ENCODE results near the gene EFNA5.

EFNA5 gene

DNA sequence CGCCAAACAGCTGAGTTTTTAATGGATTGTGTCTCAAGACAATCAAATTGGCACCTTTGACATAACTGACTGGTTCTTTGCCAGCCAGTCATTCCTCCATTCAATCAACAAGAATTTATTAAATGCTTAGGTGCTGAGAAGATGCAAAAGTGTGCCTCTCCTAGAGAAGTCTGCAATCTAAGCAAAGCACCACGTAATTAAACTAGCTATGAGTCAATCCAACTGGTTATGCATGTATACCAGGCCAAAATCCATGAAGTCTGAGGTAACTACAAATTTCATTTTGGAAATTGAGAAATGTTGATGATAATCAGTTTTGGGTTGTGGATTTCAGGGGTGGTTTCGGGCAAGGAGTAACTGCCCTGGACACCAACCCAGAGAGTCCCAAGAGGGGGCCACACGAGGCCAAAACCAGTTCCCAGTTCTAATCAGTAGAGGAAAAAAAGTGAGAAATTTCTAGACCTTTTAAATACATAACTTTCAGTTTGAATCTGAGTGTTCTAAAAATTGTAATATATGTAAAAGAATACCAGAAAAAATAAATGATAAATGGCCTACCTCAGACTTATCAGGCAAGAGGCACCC lies 92.6 kb downstream of the EFNA5 start:
- DNase-seq (ENCODE audit: extremely low spot score, insufficient read length, low read depth) (no peak), FAIRE-seq (no peak)

DNA sequence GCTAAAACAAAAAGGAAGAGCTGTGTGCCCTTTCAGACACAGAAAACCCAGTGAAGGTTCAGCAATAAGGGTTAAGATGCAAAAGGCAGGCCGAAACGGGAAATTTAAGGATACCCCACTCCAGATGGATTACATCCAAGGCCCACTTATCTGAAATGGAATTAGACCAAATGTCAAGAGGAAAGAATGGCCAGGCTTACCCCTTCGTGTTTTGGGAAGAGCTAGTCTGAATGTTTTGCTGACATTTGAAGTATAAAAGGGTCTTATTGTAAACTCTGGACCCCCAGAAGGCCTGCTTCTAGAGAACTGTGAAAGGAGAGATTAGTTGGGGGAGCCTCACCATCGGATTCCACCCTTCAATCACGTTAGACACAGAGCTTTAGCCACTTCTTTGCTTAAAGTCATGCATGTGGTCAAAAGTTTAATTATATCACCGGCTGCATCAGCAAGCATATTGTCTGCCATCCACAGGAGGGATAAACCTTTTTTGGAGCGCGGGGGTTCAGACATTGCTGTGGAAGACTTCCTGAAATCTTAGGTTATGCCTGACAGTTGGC lies 93.3 kb downstream of the EFNA5 start:
- FAIRE-seq (no peak), DNase-seq (ENCODE audit: extremely low spot score, insufficient read length, low read depth) (no peak)

DNA sequence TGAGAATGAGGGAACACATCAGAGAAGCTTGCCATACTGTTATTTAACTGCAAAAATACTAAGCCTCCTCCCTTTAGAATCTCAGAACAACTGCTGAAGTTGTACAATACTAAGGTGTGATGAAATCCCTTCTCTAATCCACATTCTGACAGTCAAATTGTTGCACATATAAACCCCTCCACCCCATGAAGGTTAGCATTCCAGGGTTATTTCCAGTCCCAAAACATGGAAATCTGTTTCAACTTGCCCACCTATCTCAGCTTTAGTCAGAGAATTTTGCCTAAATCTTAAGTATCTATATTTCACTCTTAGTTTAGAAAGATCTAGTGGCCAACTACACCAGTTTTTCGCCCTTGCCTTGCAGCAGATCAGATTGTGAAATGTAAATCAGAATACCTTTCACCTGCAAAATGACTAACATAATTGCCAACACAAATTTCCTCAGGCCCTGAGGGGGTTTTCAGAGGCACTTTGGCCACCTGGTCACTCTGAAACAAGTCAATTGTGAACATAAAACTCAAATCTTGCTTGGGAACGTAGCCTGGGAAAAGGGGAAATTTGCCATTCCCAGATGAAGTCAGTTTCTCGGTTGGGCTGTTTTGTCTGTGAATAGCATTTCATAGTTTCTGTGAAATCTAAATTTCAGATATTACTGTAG lies 93.9 kb downstream of the EFNA5 start:
- peak; percentile 64 for FAIRE-seq
- no peak for DNase-seq (ENCODE audit: extremely low spot score, insufficient read length, low read depth)

DNA sequence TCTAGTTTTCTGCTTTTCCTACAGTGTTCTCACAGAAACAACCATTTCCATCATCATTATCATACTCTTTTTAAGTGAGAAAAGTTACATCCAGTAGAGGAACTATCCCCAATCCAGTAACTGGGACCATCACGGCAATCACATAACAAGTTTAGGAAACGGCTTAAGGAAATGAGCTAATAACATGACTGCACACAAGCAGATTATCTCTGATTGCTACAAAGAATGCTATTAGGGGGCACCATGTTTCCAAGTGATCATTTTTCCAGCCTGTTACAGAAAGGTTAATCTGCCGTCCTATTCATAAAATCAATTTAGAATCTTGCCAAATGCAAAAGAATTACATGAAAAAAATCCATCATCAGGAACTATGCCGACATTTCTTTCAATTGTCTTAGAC lies 94.6 kb downstream of the EFNA5 start:
- DNase-seq (ENCODE audit: extremely low spot score, insufficient read length, low read depth) (no peak), FAIRE-seq (no peak)

DNA sequence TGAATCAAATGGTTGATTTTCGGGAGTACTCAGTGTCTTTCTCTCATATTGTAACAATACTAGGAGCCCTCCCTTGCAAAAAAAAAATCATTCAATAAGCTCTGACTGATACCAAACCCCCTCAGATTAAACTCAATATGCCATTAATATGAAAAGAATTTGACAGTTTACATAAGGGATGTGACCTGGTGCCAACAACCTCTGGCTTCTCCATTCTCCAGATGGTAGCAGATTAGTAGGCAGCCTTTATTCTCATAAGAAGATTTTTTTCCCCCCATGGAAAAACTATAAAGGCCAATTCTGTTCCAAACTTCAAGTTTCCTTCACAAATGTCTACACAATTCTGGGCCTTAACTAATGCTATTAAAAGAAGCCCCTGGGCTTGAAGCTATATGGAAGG lies 96.5 kb downstream of the EFNA5 start:
- no peak for DNase-seq (ENCODE audit: extremely low spot score, insufficient read length, low read depth)
- no peak for FAIRE-seq

DNA sequence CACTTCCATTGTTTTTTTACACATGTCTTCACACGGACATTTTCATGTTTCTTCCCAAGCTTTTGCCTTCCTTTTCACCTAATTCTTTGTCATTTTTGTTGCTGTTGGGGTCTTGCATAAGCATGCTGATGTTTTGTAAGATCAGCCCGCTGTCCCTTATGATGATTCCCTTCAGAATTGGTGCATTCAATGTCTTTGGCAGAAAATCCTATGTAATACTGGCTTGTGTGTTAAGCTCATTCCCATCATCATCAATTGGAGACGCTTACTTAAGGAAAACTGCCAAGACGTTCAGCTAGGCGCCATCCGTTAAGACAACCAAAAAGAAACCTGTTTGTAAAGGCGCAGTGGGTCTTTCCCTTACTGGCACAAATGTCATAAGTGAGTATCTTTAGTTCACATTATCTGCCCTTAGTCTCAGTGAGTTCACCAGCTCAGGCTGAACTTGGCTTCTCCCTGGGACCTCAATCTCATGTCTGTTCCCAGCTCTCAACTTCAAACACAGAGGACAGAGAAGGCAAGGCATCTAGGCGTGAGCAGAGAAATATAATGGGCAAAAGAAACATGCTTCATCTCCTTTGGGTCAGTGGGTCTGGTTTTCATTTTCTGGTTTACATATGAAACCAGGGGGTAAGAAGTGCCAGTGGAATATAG lies 97.9 kb downstream of the EFNA5 start:
- no peak for DNase-seq (ENCODE audit: extremely low spot score, insufficient read length, low read depth)
- no peak for FAIRE-seq

DNA sequence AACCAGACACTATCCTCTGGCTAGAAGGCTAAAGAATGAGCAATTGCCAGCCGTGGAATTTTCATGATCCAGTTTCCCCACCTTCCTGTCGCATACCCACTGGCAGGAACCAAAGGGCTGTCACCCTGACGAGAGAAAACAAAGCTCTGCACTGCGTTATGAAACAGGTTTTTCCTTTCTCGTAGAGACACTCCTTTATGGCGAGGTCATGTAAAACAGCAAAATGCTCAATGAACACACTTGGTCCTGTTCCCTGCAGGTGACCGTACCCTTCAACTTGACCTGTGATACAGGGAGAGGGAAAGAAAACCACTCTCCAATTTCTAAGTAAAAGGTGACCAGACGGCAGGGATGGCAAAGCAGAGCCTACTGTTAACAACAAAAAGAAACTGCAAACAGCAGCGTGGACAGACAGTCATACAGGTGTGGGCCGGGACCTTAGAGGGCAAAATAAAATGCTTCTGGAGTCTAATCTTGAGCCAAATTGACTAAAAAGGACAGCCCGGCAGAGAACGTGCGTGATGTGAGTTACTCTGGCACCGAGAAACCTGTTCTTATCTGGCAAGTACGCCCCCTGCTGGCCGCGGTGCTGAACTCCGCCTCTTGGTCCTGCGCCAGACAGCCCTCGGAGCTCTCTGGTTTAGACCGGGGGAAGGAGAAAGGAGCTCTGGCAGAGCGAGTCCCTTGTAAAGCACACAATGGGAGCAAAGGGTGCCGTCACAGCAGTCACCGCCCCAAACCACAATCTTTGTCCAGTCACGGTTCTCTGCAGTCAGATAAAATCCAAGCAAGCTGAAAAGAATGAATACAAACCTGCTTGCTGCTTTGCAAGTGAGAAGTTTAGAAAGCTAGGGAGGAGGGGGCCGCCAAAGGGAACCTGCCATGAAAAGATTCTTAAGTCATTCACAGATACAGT lies 98.9 kb downstream of the EFNA5 start:
- DNase-seq (ENCODE audit: extremely low spot score, insufficient read length, low read depth) (peak; percentile 44), FAIRE-seq (no peak)

DNA sequence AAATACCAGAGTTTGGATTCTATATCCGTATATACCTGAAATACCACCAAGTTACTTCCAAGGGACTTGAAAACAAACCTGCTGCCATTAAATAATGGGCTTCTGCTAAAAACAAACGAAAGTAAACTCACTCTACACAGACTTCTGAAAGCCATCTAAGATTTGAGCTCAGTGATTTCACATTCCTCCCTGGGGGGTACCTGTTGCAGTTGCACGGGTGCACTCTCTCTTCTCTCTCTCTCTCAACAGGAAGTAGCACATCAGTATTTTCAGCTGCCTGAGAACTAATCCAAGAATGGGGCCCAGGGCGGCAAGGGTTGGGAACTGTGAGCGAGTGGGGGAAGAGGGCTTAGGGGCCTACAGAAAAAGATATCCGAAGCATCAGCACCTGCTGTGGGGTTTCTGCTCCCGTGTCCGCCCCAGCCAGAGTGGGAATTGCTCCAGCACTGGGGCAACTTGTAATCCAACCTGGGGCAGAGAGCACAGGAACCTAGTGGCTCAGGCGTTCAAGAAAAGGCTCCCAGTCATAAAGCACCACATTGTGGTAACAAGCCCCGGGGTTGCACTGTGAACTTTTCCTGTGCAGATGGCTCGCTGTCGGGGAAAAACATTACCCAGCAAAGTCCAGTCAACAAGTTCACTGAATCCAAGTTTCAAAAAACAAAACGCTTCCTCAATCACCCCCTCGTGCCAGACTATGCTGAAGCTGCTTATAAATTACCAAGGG lies 99.8 kb downstream of the EFNA5 start:
- FAIRE-seq, result peak; percentile 97
- peak; percentile 57 for DNase-seq (ENCODE audit: extremely low spot score, insufficient read length, low read depth)

DNA sequence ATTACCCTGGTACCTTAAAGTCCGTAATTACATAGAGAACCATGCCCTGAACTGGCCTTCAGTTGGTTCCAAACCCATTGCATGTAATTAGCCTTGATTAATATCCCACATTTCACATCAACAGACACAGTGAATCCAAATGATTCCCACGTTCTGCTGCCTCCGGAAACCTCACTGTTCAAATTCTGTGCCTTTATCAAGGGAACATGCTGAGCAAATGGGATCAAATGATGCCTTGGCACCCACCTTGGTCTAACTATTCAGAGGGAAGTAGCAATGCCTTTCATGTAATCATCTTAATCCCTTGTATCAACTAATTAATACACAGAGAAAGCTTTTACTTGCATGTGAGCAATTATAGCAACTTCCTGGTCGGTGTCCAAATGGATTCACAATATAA lies 100.6 kb downstream of the EFNA5 start:
- peak; percentile 51 for FAIRE-seq
- DNase-seq (ENCODE audit: extremely low spot score, insufficient read length, low read depth), result no peak

DNA sequence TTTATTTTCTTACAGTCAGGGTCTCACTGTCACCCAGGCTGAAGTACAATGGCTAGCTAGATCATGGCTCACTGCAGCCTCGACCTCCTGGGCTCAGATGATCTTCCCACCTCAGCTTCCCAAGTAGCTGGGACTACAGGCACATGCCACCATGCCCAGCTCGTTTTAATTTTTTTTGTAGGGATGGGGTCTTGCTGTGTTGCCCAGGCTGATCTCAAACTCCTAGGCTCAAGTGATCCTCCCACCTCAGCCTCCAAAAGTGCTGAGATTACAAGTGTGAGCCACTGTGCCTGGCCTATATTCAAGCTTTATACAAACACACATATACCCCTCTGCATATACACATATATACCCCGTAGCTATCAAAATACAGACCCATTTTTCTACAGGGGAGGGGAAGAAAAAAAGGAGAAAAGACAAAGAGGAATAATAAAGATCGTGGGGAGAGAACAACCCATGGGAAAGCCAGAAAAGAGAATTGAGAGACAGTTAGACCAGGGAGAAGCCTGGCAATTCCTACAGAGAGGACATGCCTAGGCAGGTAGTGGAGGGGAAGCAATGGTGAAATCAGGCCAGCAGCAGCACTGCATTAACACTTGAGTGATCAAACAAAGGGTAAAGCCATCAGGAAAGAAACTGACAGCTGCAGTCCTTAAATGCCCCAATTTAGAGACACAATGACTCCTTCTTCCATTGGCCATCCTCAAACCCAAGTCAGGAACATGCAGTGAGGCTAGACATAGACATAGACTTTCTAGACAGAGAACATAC lies 102.7 kb downstream of the EFNA5 start:
- DNase-seq (ENCODE audit: extremely low spot score, insufficient read length, low read depth) (no peak), FAIRE-seq (peak; percentile 59)

DNA sequence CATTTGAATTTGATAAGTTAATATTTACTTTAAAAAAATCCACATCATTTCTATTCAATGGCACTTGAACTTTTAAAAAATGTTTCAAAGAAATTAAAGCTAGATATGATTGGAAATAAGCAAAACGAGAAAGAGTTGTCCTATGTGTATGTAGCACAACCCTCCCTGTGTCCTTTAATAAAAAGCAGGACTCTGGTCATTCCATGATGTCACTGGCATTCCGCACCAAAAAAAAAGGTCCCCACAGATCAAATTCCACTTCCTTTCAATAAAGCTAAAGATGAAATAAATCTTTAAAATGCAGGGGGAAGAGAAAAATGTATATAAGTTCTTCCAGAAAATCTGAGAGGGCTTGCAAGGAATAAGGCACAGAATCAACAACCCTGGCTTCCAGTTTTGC lies 103.8 kb downstream of the EFNA5 start:
- no peak for DNase-seq (ENCODE audit: extremely low spot score, insufficient read length, low read depth)
- FAIRE-seq, result peak; percentile 18

DNA sequence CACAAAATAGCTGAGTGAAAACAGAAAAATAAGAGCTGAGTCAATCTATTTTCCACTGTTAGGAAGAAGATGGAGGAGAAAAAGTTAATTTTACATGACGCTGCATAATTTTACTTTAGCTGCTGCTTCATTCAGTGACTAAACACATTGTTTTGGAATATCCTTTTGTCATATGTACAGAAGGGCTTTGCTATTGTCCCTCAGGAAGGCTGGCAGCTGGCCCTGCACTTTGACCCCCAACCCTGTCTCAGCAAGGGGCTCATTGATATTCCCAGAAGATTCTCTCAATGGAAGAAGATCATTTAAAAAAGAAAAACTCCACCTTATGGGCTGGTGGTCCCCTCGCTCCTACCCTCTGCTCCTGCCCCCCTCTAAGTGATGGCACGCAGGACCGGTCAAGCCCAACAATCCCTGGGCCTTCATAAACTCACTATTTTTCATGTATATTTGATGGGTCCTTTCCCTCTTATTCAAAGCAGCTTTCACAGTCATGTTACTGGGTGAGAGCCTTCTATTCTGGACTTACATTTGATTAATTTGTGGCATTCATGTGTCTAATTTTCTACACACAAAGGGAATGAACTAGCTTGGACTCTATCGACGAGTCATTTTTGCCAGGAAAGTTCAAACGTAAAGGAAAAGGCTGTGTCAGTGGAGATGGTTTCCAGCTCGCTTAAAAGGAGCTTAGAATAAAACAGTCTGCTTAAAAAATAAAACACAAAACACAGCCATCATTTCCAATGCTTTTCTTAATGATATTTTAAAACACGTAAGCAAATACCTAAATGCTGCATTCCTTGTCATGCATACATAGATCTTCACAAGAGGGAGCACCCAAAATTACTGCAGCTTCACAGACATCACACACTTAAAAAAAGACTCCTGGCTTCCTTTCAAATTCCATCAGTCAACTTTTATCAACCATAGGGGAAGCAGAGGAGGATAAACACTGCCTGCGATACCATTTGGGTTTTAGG lies 104.7 kb downstream of the EFNA5 start:
- DNase-seq (ENCODE audit: extremely low spot score, insufficient read length, low read depth) (no peak), FAIRE-seq (no peak)

DNA sequence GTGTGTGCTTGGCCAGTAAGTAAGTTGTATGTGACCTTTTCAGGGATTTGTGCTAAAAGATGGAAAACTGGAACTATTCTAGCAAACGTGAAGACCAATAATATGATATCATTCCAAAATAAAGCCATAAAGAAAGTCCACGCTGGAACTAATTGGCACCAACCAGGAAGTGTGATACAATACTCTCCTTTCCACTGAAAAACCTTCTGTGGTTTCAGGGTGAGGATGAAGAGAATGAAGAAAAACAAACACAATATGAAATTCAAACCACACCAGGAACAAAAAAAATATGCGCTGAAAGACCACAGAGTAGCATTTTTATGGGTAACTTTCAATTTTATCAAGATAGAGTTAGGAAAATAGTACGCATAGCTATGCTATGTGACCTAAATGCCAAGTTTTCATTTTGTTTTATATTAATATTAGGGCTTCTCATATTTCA lies 105.8 kb downstream of the EFNA5 start:
- peak; percentile 33 for FAIRE-seq
- DNase-seq (ENCODE audit: extremely low spot score, insufficient read length, low read depth), result no peak

DNA sequence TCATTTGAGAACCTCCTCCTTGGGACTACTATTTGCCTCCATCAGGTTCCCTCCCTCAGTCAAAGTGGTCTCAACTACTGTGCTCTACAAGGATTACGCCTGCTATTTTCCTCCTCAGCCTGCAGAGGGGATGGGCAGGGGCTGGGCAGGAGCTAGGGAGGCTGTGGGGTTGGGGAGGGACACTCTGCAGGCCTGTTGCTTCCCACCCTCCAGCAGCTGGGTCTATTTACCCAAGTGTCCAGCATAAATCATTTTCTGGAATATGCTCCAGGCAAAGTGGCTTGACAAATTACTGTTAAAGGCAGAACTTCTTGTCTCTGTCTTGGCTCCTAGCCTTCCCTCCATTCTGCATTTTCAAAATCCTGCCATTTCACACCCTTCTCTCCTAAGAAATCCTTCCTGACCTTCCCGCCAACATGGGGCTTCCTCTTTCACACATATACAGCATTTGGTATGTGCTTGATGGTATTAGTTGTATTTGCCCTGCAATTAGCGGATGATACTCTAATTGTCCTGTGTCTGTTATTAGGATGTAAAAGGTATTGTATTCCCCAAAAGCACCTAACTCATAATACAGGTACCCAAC lies 106.7 kb downstream of the EFNA5 start:
- no peak for FAIRE-seq
- no peak for DNase-seq (ENCODE audit: extremely low spot score, insufficient read length, low read depth)

DNA sequence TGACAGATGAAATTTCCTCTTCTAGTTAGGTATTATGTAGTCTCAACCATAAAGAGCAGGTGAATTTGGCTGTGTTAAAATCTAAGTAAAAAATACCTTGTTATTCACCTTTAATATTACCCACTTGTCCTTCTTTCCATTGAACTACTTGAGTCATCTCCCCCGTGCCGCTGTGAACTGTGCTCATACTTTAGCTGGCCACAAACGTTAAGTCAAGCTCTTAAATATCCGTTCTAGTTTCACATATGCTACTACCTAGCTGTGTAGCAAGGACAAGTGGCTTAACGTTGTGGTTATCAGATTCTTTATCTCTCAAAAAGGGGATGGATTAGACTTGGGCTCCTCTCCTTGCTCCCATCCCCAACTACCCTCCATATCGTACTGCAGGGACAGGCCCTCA lies 110.4 kb downstream of the EFNA5 start:
- DNase-seq (ENCODE audit: extremely low spot score, insufficient read length, low read depth) (no peak), FAIRE-seq (peak; percentile 61)

DNA sequence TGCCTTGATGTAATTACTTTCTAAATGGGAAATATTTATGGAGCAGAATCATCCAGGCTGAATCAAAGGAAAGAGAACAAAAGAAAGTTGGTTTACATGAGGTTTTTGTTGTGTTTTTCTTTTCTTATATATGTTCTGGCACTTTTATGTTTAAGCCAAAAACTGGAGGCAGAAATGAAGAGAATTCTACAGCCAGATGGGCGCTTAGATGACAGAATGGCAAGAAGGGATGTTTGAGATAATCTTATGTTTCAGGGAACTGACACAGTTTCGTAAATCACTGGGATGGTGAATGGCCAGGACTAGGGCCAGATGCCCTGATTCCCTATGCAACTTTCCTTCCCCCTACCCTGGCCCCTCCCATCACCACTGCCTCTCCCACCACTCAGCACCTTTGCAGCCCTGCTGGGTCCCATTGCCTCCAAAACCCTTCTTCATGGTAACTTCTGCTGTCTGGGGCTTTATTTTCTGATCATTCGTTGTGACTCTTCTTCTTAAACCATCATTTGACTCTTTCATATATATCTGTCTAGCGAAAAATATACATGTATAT lies 111.8 kb downstream of the EFNA5 start:
- DNase-seq (ENCODE audit: extremely low spot score, insufficient read length, low read depth) (no peak), FAIRE-seq (no peak)

DNA sequence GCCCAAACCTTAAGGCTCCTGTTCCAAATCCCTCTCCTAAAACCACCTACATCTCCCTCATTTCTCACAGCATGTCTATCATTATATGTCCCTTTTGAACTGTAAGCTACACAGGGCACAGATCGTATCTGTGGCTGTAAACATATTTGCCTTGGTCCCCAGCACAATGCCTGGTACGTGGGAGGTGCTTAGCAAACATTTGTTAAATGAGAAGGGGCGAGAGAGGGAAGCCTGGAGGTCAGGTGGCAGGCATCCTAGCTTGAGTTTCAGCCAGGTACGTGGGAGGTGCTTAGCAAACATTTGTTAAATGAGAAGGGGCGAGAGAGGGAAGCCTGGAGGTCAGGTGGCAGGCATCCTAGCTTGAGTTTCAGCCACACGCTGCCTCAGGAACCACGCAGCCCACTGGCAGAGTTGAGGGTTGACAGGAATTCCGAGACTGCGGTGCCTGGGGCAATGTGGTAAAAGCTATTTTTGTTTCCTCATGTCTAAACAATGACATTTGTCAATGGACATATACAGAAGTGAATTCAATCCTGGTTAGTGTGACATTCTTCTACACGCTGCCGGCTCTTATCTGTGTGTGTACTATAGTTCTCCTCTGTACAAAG lies 113.6 kb downstream of the EFNA5 start:
- no peak for DNase-seq (ENCODE audit: extremely low spot score, insufficient read length, low read depth)
- FAIRE-seq, result peak; percentile 41

Measured in GM18507 (cell line).